HCT116 (cell line): ENCODE measurements around the gene SNX2.

Source experiments
- CEBPB ChIP-seq: IDR thresholded peaks from 2 replicates; pipeline ENCODE4 v1.6.1; 2012; ENCODE audit warnings: low read depth
- CTCF ChIP-seq, 3 experiments: fragments of 200-600 bp in 1 of 3; sonication (generic) in 1 of 3; IDR thresholded peaks in 2 of 3; conservative IDR thresholded peaks in 1 of 3; 2 replicates each; pipeline ENCODE4 v1.5.1; 2012 to 2017; ENCODE audit warnings: low read depth in 2 of 3, low read length in 2 of 3, antibody characterized with exemption in 1 of 3, borderline replicate concordance in 1 of 3, control low read depth in 1 of 3, mild to moderate bottlenecking in 1 of 3, mixed read lengths in 1 of 3, mixed run types in 1 of 3, moderate library complexity in 1 of 3; ENCODE audit not compliant: insufficient read depth in 1 of 3
- EGR1 ChIP-seq: IDR thresholded peaks from 2 replicates; pipeline ENCODE4 v1.6.1; 2012; ENCODE audit warnings: low read depth
- POLR2A ChIP-seq: IDR thresholded peaks from 2 replicates; pipeline ENCODE4 v1.7.0; 2011; ENCODE audit warnings: borderline replicate concordance; ENCODE audit not compliant: insufficient read depth, insufficient read length; ENCODE audit errors: extremely low read depth
- SIN3A ChIP-seq: IDR thresholded peaks from 2 replicates; pipeline ENCODE4 v1.6.1; 2012; ENCODE audit warnings: low read depth
- ZBTB33 ChIP-seq: IDR thresholded peaks from 2 replicates; pipeline ENCODE4 v1.6.1; 2011; ENCODE audit warnings: mild to moderate bottlenecking, low read length, moderate library complexity; ENCODE audit not compliant: insufficient replicate concordance; ENCODE audit errors: extremely low read depth

GRCh38 chr5:122736086-122736845 lies 38.6 kb upstream of the SNX2 start:
- TF ChIP-seq CTCF (IDR thresholded peaks at IDR 0.05 in 2 of 3, conservative IDR thresholded peaks at IDR 0.05 in 1 of 3; ENCODE audit: borderline replicate concordance in 1 of 3, insufficient read depth in 1 of 3, low read depth in 2 of 3, low read length in 2 of 3) (no peak), CEBPB (no peak), SIN3A (no peak), ZBTB33 (no peak), EGR1 (no peak), POLR2A (no peak)
